ENCODE measurements around the gene NFIC. TPM values are rescaled to one million over a fixed set of nuclear protein-coding genes. Genes with fewer than 3 reads are reported as not detected.

The NFIC gene
- total and polyA plus RNA-seq, 10 of the 15 experiments (the other 5 are each of a cell fraction or from before 2014, with no cell fraction given): 0.71 to 53.5 (median 10.2) TPM

DNA sequence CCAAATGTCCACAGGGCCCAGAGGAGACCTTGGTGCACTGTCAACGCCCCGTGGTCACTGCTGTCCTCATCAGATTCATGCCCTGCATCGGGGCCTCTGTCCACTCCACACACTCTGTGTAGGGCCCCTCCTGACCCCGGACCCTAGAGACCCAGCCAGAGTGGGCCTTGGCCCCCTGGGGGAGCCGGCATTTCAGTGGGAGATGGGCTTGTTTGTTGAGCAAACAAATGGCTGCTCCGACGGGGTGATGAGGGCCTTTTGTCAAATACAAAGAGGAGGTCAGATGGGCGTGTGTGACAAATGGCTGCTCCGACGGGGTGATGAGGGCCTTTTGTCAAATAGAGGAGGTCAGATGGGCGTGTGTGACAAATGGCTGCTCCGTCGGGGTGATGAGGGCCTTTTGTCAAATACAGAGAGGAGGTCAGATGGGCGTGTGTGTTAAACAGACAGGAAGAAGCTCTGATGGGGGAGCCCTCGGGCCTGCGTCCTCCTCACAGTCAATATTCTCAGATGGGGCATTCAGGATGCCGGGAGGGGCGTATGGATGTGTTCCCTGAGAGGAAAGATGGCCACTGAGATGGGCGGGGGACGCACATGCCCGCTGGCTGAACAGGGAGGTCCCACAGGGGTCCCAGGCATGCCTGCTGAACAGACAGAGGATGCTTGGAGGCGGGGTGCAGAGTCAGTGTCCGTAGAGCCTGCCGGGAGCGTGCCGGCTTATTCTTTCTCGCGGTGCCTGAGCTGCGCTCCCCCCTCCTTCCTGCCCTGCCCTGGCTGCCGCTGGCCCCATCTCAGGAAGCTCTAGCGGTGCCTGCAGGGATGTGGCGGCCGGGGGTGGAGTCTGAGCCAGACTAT lies 77.7 kb downstream of the NFIC start (continued):
- TF ChIP-seq, protein P1, sequence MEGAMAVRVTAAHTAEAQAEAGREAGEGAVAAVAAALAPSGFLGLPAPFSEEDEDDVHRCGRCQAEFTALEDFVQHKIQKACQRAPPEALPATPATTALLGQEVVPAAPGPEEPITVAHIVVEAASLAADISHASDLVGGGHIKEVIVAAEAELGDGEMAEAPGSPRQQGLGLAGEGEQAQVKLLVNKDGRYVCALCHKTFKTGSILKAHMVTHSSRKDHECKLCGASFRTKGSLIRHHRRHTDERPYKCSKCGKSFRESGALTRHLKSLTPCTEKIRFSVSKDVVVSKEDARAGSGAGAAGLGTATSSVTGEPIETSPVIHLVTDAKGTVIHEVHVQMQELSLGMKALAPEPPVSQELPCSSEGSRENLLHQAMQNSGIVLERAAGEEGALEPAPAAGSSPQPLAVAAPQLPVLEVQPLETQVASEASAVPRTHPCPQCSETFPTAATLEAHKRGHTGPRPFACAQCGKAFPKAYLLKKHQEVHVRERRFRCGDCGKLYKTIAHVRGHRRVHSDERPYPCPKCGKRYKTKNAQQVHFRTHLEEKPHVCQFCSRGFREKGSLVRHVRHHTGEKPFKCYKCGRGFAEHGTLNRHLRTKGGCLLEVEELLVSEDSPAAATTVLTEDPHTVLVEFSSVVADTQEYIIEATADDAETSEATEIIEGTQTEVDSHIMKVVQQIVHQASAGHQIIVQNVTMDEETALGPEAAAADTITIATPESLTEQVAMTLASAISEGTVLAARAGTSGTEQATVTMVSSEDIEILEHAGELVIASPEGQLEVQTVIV (IDR thresholded peaks at IDR 0.05; ENCODE audit: borderline replicate concordance, partially characterized antibody): no peak
- TF ChIP-seq ZNF687 (IDR thresholded peaks at IDR 0.05): no peak
- TF ChIP-seq KAT2A (conservative IDR thresholded peaks at IDR 0.05; ENCODE audit: control insufficient read depth, low read depth, low read length): no peak
- no peak for TF ChIP-seq NFXL1 (IDR thresholded peaks at IDR 0.05; ENCODE audit: borderline replicate concordance)
- TF ChIP-seq, protein P2, sequence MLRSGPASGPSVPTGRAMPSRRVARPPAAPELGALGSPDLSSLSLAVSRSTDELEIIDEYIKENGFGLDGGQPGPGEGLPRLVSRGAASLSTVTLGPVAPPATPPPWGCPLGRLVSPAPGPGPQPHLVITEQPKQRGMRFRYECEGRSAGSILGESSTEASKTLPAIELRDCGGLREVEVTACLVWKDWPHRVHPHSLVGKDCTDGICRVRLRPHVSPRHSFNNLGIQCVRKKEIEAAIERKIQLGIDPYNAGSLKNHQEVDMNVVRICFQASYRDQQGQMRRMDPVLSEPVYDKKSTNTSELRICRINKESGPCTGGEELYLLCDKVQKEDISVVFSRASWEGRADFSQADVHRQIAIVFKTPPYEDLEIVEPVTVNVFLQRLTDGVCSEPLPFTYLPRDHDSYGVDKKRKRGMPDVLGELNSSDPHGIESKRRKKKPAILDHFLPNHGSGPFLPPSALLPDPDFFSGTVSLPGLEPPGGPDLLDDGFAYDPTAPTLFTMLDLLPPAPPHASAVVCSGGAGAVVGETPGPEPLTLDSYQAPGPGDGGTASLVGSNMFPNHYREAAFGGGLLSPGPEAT (IDR thresholded peaks at IDR 0.05; ENCODE audit: low read depth): no peak
